Rectal smooth muscle tissue (tissue), 1 donor: ENCODE results near the gene CBX8.

Source experiments
- H3K27ac ChIP-seq: one replicate; pipeline ENCODE4 v1.7.0; 2013; ENCODE audit warnings: low read depth, low read length, inconsistent platforms
- H3K27me3 ChIP-seq: one replicate; pipeline ENCODE4 v1.7.0; 2013; ENCODE audit warnings: low read length; ENCODE audit not compliant: control insufficient read depth, insufficient read depth
- H3K36me3 ChIP-seq: one replicate; pipeline ENCODE4 v1.7.0; 2013; ENCODE audit warnings: low read length; ENCODE audit not compliant: control insufficient read depth, insufficient read depth
- H3K4me1 ChIP-seq: one replicate; pipeline ENCODE4 v1.7.0; 2013; ENCODE audit warnings: low read length; ENCODE audit not compliant: control insufficient read depth, insufficient read depth
- H3K4me3 ChIP-seq: one replicate; pipeline ENCODE4 v1.7.0; 2013; ENCODE audit warnings: low read length
- H3K9ac ChIP-seq: one replicate; pipeline ENCODE4 v1.7.0; 2013; ENCODE audit warnings: low read length

The CBX8 gene

GRCh38 chr17:79822583-79823124 lies 25.8 kb upstream of the CBX8 start:
- H3K36me3 ChIP-seq: no peaks in the 10 kb centered on the region
- H3K4me3 ChIP-seq: no peak overlapping the region
- no peaks in the 10 kb centered on the region for H3K4me1 ChIP-seq
- peaks cover 5% of the 10 kb centered on the region for H3K27me3 ChIP-seq
- H3K27ac ChIP-seq: no peak overlapping the region
- H3K9ac ChIP-seq: no peak overlapping the region

DNA sequence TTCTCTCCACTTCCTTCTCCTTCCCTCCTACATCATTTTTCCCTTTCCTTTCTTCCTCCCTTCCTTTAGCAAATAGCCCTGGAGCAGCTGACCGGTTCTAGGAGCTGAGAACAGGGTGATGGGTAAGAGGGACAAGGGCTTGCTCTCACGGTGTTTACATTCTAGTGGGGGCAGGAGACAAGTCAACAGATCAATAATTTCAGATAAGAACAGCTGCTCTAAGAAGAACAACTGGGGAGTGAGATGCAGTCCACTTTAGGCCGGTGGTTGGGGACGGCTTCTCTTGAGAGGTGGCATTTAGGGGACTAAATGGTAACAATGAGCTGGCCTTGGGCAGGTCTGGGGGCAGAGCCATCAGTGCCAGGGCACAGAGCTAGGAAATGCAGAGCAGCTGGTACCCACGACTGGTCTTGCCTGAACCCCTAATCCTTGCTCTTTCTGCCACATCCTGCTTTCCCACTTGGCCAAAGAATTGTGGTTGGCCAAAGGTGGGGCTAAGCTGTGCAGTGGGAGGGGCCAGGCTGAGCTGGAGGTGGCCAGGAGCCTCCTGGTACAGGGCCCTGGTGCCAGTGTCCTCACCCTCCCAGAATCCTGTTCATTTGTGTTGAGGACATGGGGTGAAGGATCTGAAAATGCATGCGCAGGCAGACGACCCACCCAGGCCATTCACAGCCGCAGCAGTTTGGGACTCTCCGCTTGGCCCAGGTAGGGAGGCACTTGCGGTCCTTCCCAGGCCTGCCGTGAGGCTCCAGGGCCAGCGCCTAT lies 24.6 kb upstream of the CBX8 start:
- Histone ChIP-seq H3K4me1 (no peaks in the 10 kb centered on the region), H3K27me3 (peaks cover 3% of the 10 kb centered on the region), H3K36me3 (no peaks in the 10 kb centered on the region), H3K27ac (no peak overlapping the region), H3K9ac (no peak overlapping the region), H3K4me3 (no peak overlapping the region)

- Histone ChIP-seq H3K36me3 (no peaks in the 10 kb centered on the region), H3K27ac (no peak overlapping the region)
Observed at GRCh38 chr17:79820959-79821330, 24.1 kb upstream of the CBX8 start.

GRCh38 chr17:79819534-79820276 lies 22.8 kb upstream of the CBX8 start:
- H3K36me3 ChIP-seq: no peaks in the 10 kb centered on the region
- no peak overlapping the region for H3K27ac ChIP-seq
- peaks cover 13% of the 10 kb centered on the region for H3K27me3 ChIP-seq

More at GRCh38 chr17:79820959-79821330, 24.1 kb upstream of the CBX8 start:
- H3K9ac ChIP-seq: no peak overlapping the region
- peaks cover 3% of the 10 kb centered on the region for H3K27me3 ChIP-seq
- H3K4me1 ChIP-seq: no peaks in the 10 kb centered on the region
- H3K4me3 ChIP-seq: no peak overlapping the region

GRCh38 chr17:79819085-79819484 lies 22.2 kb upstream of the CBX8 start:
- no peaks in the 10 kb centered on the region for H3K36me3 ChIP-seq
- H3K27ac ChIP-seq: no peak overlapping the region
- peaks cover 16% of the 10 kb centered on the region for H3K27me3 ChIP-seq
- no peaks in the 10 kb centered on the region for H3K4me1 ChIP-seq
- no peak overlapping the region for H3K4me3 ChIP-seq
- H3K9ac ChIP-seq: no peak overlapping the region

More at GRCh38 chr17:79819534-79820276, 22.8 kb upstream of the CBX8 start:
- Histone ChIP-seq H3K9ac (no peak overlapping the region), H3K4me1 (no peaks in the 10 kb centered on the region), H3K4me3 (no peak overlapping the region)

DNA sequence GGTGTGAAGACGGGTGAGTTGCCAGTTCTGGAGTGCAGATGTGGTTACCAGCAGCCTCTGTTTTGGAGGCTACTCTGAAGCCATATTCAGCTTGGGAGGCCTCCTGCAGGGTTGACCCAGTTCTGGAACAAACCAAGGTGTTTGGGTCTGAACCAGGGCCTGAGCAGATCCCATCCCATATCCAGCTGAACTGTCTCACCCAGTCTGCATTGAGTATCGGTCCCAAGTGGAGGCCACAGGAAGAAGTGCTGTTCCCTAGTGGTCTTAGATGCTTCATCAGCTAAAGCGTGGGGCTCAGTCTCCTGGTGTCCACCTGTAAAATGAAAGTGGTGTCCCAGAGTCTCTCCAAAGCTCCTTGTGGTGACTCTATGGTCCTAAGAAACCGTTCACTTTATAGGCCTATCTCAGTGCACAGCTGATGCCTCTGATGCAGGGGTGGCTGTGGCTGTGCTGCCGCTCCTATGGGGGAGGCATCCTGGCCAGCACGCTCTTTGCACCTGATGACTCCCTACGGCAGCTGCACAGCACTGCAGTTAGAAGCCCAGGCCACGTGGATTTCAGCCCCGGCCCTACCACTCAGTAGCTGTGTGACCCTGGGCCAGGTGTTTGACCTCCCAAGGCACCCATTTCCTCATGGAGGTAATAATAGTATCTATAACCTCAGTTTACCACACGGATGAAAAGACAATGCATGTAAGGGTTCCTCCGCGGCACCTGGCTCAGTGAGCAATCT lies 21.3 kb upstream of the CBX8 start:
- peaks cover 19% of the 10 kb centered on the region for H3K27me3 ChIP-seq
- no peak overlapping the region for H3K9ac ChIP-seq
- H3K4me1 ChIP-seq: no peaks in the 10 kb centered on the region
- H3K4me3 ChIP-seq: no peak overlapping the region
- no peak overlapping the region for H3K27ac ChIP-seq
- H3K36me3 ChIP-seq: no peaks in the 10 kb centered on the region

GRCh38 chr17:79815836-79816461 lies 19.1 kb upstream of the CBX8 start:
- H3K36me3 ChIP-seq: no peaks in the 10 kb centered on the region
- peaks cover 36% of the 10 kb centered on the region for H3K27me3 ChIP-seq
- no peak overlapping the region for H3K9ac ChIP-seq
- no peak overlapping the region for H3K4me3 ChIP-seq
- H3K4me1 ChIP-seq: no peaks in the 10 kb centered on the region
- H3K27ac ChIP-seq: no peak overlapping the region

- no peak overlapping the region for H3K27ac ChIP-seq
- no peak overlapping the region for H3K4me3 ChIP-seq
- H3K4me1 ChIP-seq: no peaks in the 10 kb centered on the region
- H3K36me3 ChIP-seq: no peaks in the 10 kb centered on the region
- no peak overlapping the region for H3K9ac ChIP-seq
- H3K27me3 ChIP-seq: peaks cover 38% of the 10 kb centered on the region
Observed at GRCh38 chr17:79814974-79815835, 18.3 kb upstream of the CBX8 start.

DNA sequence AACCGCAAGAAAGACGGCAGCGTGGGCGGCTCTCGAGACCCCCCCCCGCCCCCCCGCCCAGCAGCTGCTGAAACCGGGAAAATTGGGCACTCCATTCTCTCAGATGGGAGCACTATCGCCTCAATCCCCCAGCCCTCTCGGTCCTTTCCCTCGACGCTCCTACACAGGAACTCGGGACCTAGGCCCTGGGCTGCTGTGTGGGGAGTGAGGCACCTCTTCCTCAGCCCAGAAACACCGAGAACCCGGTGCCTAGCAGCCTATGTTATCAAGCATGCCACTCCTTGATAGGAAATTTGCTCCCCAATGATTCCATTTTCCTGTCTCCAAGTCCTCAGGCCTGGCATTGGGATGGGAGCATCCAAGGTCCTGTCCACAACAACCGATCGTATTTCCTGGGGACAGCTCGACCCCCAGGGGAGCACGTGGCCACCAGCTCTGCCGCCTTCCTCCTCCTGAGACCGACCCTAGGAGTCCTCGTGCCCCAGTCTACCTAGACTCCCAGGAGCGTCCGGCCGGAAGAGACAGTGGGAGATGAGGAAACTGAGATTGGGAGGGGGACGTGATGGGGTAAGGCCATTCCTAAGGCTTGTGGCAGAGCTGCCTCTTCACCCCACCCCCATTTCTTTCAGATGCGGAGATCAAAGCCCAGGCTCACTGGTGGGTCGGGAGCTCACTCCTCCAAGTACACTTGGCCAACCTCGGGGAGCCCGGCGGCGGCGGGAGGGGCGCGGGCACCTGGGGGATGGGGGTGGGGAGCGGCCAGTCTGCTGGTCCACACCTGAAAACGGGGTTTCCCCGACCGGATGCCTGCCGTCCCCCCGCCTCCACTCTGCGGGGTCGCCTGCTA lies 17.5 kb upstream of the CBX8 start:
- no peak overlapping the region for H3K9ac ChIP-seq
- no peak overlapping the region for H3K4me3 ChIP-seq
- H3K27ac ChIP-seq: no peak overlapping the region
- no peaks in the 10 kb centered on the region for H3K4me1 ChIP-seq
- no peaks in the 10 kb centered on the region for H3K36me3 ChIP-seq
- H3K27me3 ChIP-seq: peaks cover 38% of the 10 kb centered on the region

DNA sequence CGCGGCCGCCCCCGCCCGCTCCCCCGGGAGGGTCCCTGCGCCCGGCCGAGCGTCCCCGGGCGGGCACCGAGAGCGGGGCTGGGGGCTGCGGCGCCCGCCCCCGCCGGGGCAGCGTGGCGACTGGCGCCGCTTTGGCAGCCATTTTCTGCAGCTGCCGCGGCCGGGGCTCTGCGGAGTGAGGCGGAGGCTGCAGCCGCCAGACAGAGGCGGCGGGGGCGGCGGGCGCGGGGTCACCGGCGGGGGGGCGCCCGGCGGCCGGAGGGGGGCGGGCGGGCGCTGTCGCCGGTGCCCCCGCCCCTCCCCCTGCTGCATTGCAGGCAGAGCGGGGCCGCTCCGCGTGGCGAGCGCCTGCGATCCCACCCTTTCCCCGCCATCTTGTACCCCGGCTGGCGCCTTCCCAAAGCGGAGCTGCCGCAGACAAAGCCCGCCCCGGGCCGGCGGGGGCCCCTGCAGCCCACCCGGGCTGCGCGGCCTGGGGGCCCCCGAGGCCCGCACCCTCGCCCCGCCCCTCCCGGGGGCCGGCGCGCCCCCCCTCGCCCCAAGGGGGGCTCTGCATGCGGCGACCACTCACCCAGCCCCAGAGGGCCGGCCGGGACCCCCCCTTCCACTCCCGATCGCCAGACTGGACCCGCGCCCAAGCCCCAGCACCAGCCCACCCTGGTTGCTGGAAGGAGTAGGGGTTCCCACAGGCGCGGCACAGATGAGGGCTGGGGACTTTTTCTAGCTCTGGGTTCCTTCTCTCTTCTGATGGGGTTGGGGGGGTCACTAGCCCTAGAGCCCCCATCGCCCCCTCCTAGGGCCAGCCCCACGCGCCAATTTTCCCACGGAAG lies 16.6 kb upstream of the CBX8 start:
- Histone ChIP-seq H3K4me3 (no peak overlapping the region), H3K9ac (no peak overlapping the region), H3K4me1 (no peaks in the 10 kb centered on the region), H3K27ac (no peak overlapping the region), H3K36me3 (no peaks in the 10 kb centered on the region), H3K27me3 (peaks cover 44% of the 10 kb centered on the region)
